Measurements from ENCODE around the gene LRSAM1.

The LRSAM1 gene

DNA sequence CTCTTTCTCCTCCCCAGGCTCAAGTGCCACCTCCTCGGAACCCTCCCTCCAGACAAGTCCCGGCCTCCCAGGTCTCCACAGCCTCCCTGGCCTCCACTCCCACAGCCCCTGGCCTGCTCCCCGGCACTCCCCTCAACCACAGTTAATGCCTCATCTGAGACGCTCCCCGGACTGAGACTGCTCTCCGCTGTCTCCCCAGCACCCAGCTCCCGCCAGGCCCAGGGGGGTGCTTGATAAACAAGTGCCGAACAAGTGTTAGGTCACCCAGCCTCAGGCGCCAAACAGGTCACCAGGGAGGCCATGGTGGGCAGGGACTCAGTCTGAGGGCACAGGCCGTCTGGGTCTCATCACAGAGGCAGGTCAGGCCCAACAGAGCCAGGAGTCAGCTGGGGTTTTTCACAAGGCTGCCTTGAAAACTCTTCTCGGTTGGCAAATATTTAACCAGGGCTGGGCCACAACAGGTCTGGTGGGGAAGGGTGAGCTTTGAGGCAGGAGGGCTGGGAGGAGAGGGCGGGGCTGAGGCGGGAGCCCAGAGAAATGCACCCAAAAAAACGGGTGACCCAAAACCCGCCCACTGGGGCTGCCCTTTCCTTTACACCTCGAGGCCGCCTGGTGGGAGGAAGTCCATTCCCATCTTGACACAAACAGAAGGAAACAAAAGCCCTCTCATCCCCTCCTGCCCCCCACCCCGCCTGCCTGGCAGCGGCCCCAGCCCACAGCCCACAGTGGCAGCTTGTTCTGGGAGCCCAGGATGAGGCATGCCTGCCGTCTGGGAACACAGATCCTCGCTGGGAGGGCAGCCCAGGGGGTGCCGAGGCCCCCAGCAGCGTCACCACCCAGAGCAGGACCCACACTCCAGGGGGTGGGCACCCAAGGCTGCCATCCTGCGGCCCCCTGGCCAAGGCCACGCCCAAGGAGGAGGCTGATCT is 94.2 kb downstream of the LRSAM1 start:
- Histone ChIP-seq H3K4me3 (ENCODE audit: low read depth in 1 of 2, low read length in 2 of 2) (no peak overlapping the region), H3K4me1 (ENCODE audit: insufficient read depth, low read length) (no peaks in the 10 kb centered on the region), H3K4me2 (ENCODE audit: insufficient read depth, low read length) (no peak overlapping the region), H3K36me3 (ENCODE audit: insufficient read depth, low read length) (no peaks in the 10 kb centered on the region), H3K27ac (ENCODE audit: low read length) (no peak overlapping the region), H3K9me3 (ENCODE audit: insufficient read depth, low read length, severe bottlenecking) (no peaks in the 10 kb centered on the region), H2AFZ (ENCODE audit: low read depth, low read length) (no peak overlapping the region), H3K9ac (ENCODE audit: low read depth, low read length) (no peak overlapping the region), H3K27me3 (ENCODE audit: insufficient read depth, low read length, poor library complexity) (no peaks in the 10 kb centered on the region), H3K79me2 (ENCODE audit: insufficient read depth, low read length) (no peaks in the 10 kb centered on the region), H4K20me1 (ENCODE audit: insufficient read depth, low read length) (no peaks in the 10 kb centered on the region)
- TF ChIP-seq CTCF (IDR thresholded peaks at IDR 0.05; ENCODE audit: borderline replicate concordance, extremely low read depth, low read length, poor library complexity, severe bottlenecking), result no peak
- TF ChIP-seq EZH2 (IDR thresholded peaks at IDR 0.05; ENCODE audit: borderline replicate concordance, low read depth, low read length, severe bottlenecking), result no peak
- DNase-seq, result no peak
- no peak for ATAC-seq (ENCODE audit: insufficient read depth, low read depth)

GRCh38 chr9:127546125-127546832 is 95.0 kb downstream of the LRSAM1 start:
- Histone ChIP-seq H3K4me3 (ENCODE audit: low read depth in 1 of 2, low read length in 2 of 2) (no peak overlapping the region), H2AFZ (ENCODE audit: low read depth, low read length) (no peak overlapping the region), H3K4me1 (ENCODE audit: insufficient read depth, low read length) (no peaks in the 10 kb centered on the region), H3K4me2 (ENCODE audit: insufficient read depth, low read length) (no peak overlapping the region), H3K27ac (ENCODE audit: low read length) (no peak overlapping the region), H3K9ac (ENCODE audit: low read depth, low read length) (no peak overlapping the region), H3K9me3 (ENCODE audit: insufficient read depth, low read length, severe bottlenecking) (no peaks in the 10 kb centered on the region), H3K27me3 (ENCODE audit: insufficient read depth, low read length, poor library complexity) (no peaks in the 10 kb centered on the region), H3K79me2 (ENCODE audit: insufficient read depth, low read length) (no peaks in the 10 kb centered on the region), H3K36me3 (ENCODE audit: insufficient read depth, low read length) (no peaks in the 10 kb centered on the region), H4K20me1 (ENCODE audit: insufficient read depth, low read length) (no peaks in the 10 kb centered on the region)
- TF ChIP-seq EZH2 (IDR thresholded peaks at IDR 0.05; ENCODE audit: borderline replicate concordance, low read depth, low read length, severe bottlenecking), result no peak
- no peak for TF ChIP-seq CTCF (IDR thresholded peaks at IDR 0.05; ENCODE audit: borderline replicate concordance, extremely low read depth, low read length, poor library complexity, severe bottlenecking)
- DNase-seq (no peak), ATAC-seq (ENCODE audit: insufficient read depth, low read depth) (no peak)

GRCh38 chr9:127548352-127548881 is 97.1 kb downstream of the LRSAM1 start:
- H3K4me3 ChIP-seq (ENCODE audit: low read depth in 1 of 2, low read length in 2 of 2), result no peak overlapping the region
- H3K4me2 ChIP-seq (ENCODE audit: insufficient read depth, low read length), result no peak overlapping the region
- no peak overlapping the region for H3K9ac ChIP-seq (ENCODE audit: low read depth, low read length)
- no peaks in the 10 kb centered on the region for H3K4me1 ChIP-seq (ENCODE audit: insufficient read depth, low read length)
- no peak for DNase-seq
- H4K20me1 ChIP-seq (ENCODE audit: insufficient read depth, low read length), result no peaks in the 10 kb centered on the region
- no peaks in the 10 kb centered on the region for H3K36me3 ChIP-seq (ENCODE audit: insufficient read depth, low read length)
- H3K79me2 ChIP-seq (ENCODE audit: insufficient read depth, low read length), result no peaks in the 10 kb centered on the region
- H3K27me3 ChIP-seq (ENCODE audit: insufficient read depth, low read length, poor library complexity), result no peaks in the 10 kb centered on the region
- no peak overlapping the region for H2AFZ ChIP-seq (ENCODE audit: low read depth, low read length)
- TF ChIP-seq EZH2 (IDR thresholded peaks at IDR 0.05; ENCODE audit: borderline replicate concordance, low read depth, low read length, severe bottlenecking) (no peak), CTCF (IDR thresholded peaks at IDR 0.05; ENCODE audit: borderline replicate concordance, extremely low read depth, low read length, poor library complexity, severe bottlenecking) (no peak)
- H3K9me3 ChIP-seq (ENCODE audit: insufficient read depth, low read length, severe bottlenecking), result no peaks in the 10 kb centered on the region
- no peak for ATAC-seq (ENCODE audit: insufficient read depth, low read depth)
- H3K27ac ChIP-seq (ENCODE audit: low read length), result no peak overlapping the region

Data from DND-41 (cell line).